Measurements from ENCODE around the gene TJP3.

DNA sequence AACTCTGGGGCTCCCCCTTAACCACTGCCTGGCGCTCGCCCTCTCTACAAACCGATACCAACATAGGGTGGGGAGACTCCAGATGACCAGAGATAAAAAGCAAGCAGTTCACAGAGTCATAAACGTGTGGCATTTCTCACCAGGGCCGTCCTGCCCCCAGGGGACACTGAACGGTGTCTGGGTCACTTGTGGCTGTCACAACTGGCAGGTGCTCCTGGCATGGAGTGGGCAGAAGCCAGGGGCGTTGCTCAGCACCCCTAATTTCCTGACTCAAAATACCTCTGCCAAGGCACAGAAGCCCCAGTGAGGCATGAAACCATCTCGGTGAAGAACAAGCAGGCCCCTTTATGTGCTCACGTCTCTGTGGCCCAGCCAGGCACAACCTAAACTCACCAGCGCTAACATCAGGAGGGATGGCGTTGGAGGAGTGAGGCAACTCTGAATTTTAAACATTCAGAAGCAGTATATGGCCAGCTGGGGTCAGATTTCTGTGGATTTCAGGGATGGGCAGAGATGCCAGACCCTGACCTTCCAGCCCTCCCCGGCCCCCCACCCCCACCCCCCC lies 9.7 kb upstream of the TJP3 start:
- TF ChIP-seq, protein P1, sequence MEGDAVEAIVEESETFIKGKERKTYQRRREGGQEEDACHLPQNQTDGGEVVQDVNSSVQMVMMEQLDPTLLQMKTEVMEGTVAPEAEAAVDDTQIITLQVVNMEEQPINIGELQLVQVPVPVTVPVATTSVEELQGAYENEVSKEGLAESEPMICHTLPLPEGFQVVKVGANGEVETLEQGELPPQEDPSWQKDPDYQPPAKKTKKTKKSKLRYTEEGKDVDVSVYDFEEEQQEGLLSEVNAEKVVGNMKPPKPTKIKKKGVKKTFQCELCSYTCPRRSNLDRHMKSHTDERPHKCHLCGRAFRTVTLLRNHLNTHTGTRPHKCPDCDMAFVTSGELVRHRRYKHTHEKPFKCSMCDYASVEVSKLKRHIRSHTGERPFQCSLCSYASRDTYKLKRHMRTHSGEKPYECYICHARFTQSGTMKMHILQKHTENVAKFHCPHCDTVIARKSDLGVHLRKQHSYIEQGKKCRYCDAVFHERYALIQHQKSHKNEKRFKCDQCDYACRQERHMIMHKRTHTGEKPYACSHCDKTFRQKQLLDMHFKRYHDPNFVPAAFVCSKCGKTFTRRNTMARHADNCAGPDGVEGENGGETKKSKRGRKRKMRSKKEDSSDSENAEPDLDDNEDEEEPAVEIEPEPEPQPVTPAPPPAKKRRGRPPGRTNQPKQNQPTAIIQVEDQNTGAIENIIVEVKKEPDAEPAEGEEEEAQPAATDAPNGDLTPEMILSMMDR (IDR thresholded peaks at IDR 0.05; ENCODE audit: low read depth, low read length), result no peak
- no peak for TF ChIP-seq POLR2A (IDR thresholded peaks at IDR 0.05; ENCODE audit: extremely low read depth, insufficient read length)
- TF ChIP-seq MYC (IDR thresholded peaks at IDR 0.05; ENCODE audit: low read depth, low read length), result no peak
